Neural cell (in vitro differentiated cells): ENCODE data around the gene ACSS1. TPM values are rescaled to one million over a fixed set of nuclear protein-coding genes. Genes with fewer than 3 reads are reported as not detected.

Experiments used
- H2AFZ ChIP-seq: fragments of 200-600, 300-800 bp; sonication (generic), shearing (Covaris generic); 2 replicates; pipeline ENCODE4 v1.6.0; 2014; ENCODE audit warnings: low read depth, mild to moderate bottlenecking, antibody characterized with exemption, low read length, moderate library complexity
- H3F3A ChIP-seq: fragments of 200-600 bp; shearing (Covaris generic); 2 replicates; pipeline ENCODE4 v1.6.1; 2016; ENCODE audit warnings: mild to moderate bottlenecking, moderate library complexity, mixed read lengths, antibody characterized with exemption, low read length; ENCODE audit not compliant: insufficient read depth, poor library complexity, severe bottlenecking
- H3K27ac ChIP-seq: fragments of 200-600, 300-800 bp; sonication (generic), shearing (Covaris generic); 2 replicates; pipeline ENCODE4 v1.5.1; 2014; ENCODE audit warnings: mild to moderate bottlenecking, low read length, moderate library complexity
- H3K27me3 ChIP-seq: fragments of 300-800, 200-600 bp; sonication (generic), shearing (Covaris generic); 2 replicates; pipeline ENCODE4 v1.6.0; 2014; ENCODE audit warnings: mild to moderate bottlenecking, low read depth, low read length, moderate library complexity; ENCODE audit not compliant: insufficient read depth
- H3K36me3 ChIP-seq: fragments of 300-800, 200-600 bp; sonication (generic), shearing (Covaris generic); 2 replicates; pipeline ENCODE4 v1.5.1; 2014; ENCODE audit warnings: mild to moderate bottlenecking, antibody characterized with exemption, low read length, moderate library complexity; ENCODE audit not compliant: insufficient read depth
- H3K4me2 ChIP-seq: fragments of 300-800, 200-600 bp; sonication (generic), shearing (Covaris generic); 2 replicates; pipeline ENCODE4 v1.6.0; 2014; ENCODE audit warnings: mild to moderate bottlenecking, low read length
- H3K4me3 ChIP-seq: fragments of 300-800, 200-600 bp; sonication (generic), shearing (Covaris generic); 2 replicates; pipeline ENCODE4 v1.5.1; 2014; ENCODE audit warnings: mild to moderate bottlenecking, low read length, moderate library complexity
- H3K79me2 ChIP-seq: fragments of 200-600 bp; shearing (Covaris generic); replicated peaks from 2 replicates; pipeline ENCODE4 v1.6.0; 2014; ENCODE audit warnings: mild to moderate bottlenecking, low read length, moderate library complexity; ENCODE audit not compliant: insufficient read depth
- H3K9ac ChIP-seq: fragments of 300-800, 200-600 bp; sonication (generic), shearing (Covaris generic); 2 replicates; pipeline ENCODE4 v1.6.1; 2016; ENCODE audit warnings: mild to moderate bottlenecking, low read length, mixed read lengths
- H3K9me2 ChIP-seq: fragments of 200-600 bp; shearing (Covaris generic); 2 replicates; pipeline ENCODE4 v1.6.1; 2016; ENCODE audit warnings: mild to moderate bottlenecking, low read length, mixed read lengths; ENCODE audit not compliant: insufficient read depth
- H3K9me3 ChIP-seq: fragments of 200-600, 300-800 bp; sonication (generic), shearing (Covaris generic); 2 replicates; pipeline ENCODE4 v1.6.1; 2016; ENCODE audit warnings: mild to moderate bottlenecking, mixed run types, low read length, moderate library complexity, mixed read lengths
- H4K20me1 ChIP-seq: fragments of 200-600 bp; shearing (Covaris generic); 2 replicates; pipeline ENCODE4 v1.6.1; 2016; ENCODE audit warnings: mild to moderate bottlenecking, mixed run types; ENCODE audit not compliant: insufficient read depth
- CTCF ChIP-seq: fragments of 450-650 bp; IDR thresholded peaks from 2 replicates; pipeline ENCODE4 v1.5.1; 2014; ENCODE audit warnings: antibody characterized with exemption, mild to moderate bottlenecking, moderate library complexity; ENCODE audit not compliant: poor library complexity, severe bottlenecking
- EP300 ChIP-seq: fragments of 450-650 bp; conservative IDR thresholded peaks from 2 replicates; pipeline ENCODE4 v1.6.1; 2014; ENCODE audit warnings: antibody characterized with exemption, mild to moderate bottlenecking, moderate library complexity; ENCODE audit not compliant: poor library complexity, severe bottlenecking
- EZH2 ChIP-seq: fragments of 200-600, 300-800 bp; shearing (Covaris generic), sonication (generic); IDR thresholded peaks from 2 replicates; pipeline ENCODE4 v1.6.1; 2014; ENCODE audit warnings: antibody characterized with exemption, low read length, borderline replicate concordance, mild to moderate bottlenecking; ENCODE audit not compliant: insufficient read depth, poor library complexity, severe bottlenecking
- MXI1 ChIP-seq: fragments of 450-650 bp; conservative IDR thresholded peaks from 2 replicates; pipeline ENCODE4 v1.6.1; 2014; ENCODE audit warnings: antibody characterized with exemption, mild to moderate bottlenecking; ENCODE audit not compliant: poor library complexity, severe bottlenecking
- POLR2AphosphoS5 ChIP-seq: IDR thresholded peaks from 2 replicates; pipeline ENCODE4 v1.6.1; 2012
- RAD21 ChIP-seq: fragments of 450-650 bp; conservative IDR thresholded peaks from 2 replicates; pipeline ENCODE4 v1.6.1; 2014; ENCODE audit warnings: antibody characterized with exemption, mild to moderate bottlenecking, moderate library complexity
- REST ChIP-seq: IDR thresholded peaks from 2 replicates; pipeline ENCODE4 v1.6.1; 2012; ENCODE audit warnings: borderline replicate concordance
- SMC3 ChIP-seq: fragments of 450-650 bp; conservative IDR thresholded peaks from 2 replicates; pipeline ENCODE4 v1.6.1; 2014; ENCODE audit warnings: antibody characterized with exemption, mild to moderate bottlenecking, moderate library complexity; ENCODE audit not compliant: poor library complexity
- TAF1 ChIP-seq: IDR thresholded peaks from 2 replicates; pipeline ENCODE4 v1.6.1; 2012; ENCODE audit warnings: low read depth
- polyA plus RNA-seq: library from polyadenylated mRNA; depleted of rRNA; stranded (reverse); fragments of >200 nt; gene quantifications from 2 replicates; pipeline ENCODE4 v1.2.3, GENCODE V29; 2014

The ACSS1 gene
- polyA plus RNA-seq, 1 donor from 2014 or later, result not detected

- Histone ChIP-seq H2AFZ (no peak overlapping the region), H3K4me3 (no peak overlapping the region), H3K36me3 (peaks cover 18% of the 10 kb centered on the region), H3K79me2 (no peaks in the 10 kb centered on the region), H3K9me2 (no peaks in the 10 kb centered on the region), H3K9ac (no peak overlapping the region), H3K4me2 (no peak overlapping the region), H4K20me1 (no peaks in the 10 kb centered on the region), H3K9me3 (no peaks in the 10 kb centered on the region), H3K27me3 (no peaks in the 10 kb centered on the region), H3K27ac (no peak overlapping the region), H3F3A (no peaks in the 10 kb centered on the region)
- no peak for TF ChIP-seq RAD21
- no peak for TF ChIP-seq MXI1
- no peak for TF ChIP-seq CTCF
- no peak for TF ChIP-seq SMC3
- TF ChIP-seq EP300, result no peak
- no peak for TF ChIP-seq POLR2AphosphoS5
- no peak for TF ChIP-seq EZH2
- no peak for TF ChIP-seq TAF1
- no peak for TF ChIP-seq REST
Observed at GRCh38 chr20:24962182-24962492, 95.8 kb downstream of the ACSS1 start.

- Histone ChIP-seq H2AFZ (no peak overlapping the region), H3K79me2 (no peaks in the 10 kb centered on the region), H3K27ac (no peak overlapping the region), H3K27me3 (no peaks in the 10 kb centered on the region), H3K9me3 (no peaks in the 10 kb centered on the region), H3K36me3 (peaks cover 18% of the 10 kb centered on the region), H3K4me2 (no peak overlapping the region), H3K4me3 (no peak overlapping the region), H3K9ac (no peak overlapping the region), H3F3A (no peaks in the 10 kb centered on the region), H4K20me1 (no peaks in the 10 kb centered on the region), H3K9me2 (no peaks in the 10 kb centered on the region)
- TF ChIP-seq POLR2AphosphoS5, result no peak
- no peak for TF ChIP-seq TAF1
Observed at GRCh38 chr20:24961384-24962181, 96.4 kb downstream of the ACSS1 start.
